ENCODE results near the gene FAM81A. TPM values are rescaled to one million over a fixed set of nuclear protein-coding genes. Genes with fewer than 3 reads are reported as not detected.

FAM81A gene
- total RNA-seq, 6 experiments from 2014 or later = 0.18 TPM; not detected in 5

DNA sequence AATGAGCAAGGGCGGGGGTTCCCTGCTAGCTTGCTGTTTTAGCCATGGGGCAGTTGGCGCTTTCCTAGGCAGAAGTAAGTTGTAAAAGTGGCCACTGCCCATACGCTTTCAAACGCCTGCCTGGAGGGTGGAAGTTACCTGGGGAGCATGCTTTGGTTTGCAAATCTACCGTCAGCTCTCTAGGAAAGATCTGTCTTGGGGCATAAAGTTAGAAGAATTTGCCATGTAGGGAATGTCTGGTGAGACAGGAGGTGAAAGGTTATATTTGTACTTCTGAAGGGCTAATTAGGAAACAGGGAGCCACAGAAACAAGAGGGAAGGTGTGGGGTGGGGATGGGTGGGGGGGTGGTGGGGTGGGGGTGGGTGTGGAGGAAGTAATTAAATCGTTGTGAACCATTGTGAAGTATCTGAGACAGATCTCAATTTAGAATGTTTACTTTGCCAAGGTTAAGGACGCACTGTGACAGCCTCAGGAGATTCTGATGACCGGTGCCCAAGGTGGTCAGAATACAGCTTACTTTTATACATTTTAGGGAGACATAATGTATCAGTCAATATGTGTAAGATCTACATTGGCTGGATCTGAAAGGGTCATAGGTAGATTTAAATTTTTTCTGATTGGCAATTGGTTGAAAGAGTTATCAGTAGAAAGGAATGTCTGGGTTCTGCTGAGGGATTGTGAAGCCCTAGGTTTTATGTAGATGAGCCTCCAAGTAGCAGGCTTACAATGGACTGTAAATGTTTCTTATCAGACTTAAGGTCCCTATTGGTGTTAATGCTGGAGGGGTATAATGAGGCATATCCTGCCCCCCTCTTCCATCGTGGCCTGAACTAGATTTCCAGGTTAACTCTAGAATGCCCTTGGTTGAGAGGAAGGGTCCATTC, 111.6 kb downstream of the FAM81A start:
- intact Hi-C loops (cut with DNase I) = no loop called here
- TF ChIP-seq POLR2A (IDR thresholded peaks at IDR 0.05) = no peak
- TF ChIP-seq CTCF (IDR thresholded peaks at IDR 0.05) = no peak
- no peak overlapping the region for H3K27ac ChIP-seq
- H3K9me3 ChIP-seq = no peaks in the 10 kb centered on the region
- no peaks in the 10 kb centered on the region for H3K36me3 ChIP-seq
- DNase-seq = no peak
- 60% methylated on average over 9 of the region's 9 CpGs for WGBS (ENCODE audit: insufficient coverage, low coverage, low lambda C conversion rate, missing lambda C conversion rate)
- H3K27me3 ChIP-seq = no peaks in the 10 kb centered on the region
- H3K4me1 ChIP-seq = peaks cover 0 to 9% (median 0%) of the 10 kb centered on the region in 4 donors
- no peak for ATAC-seq
- H3K4me3 ChIP-seq = no peak overlapping the region

- ATAC-seq (peak; percentile 51 to 64 (median 58)), DNase-seq (no peak)
- Histone ChIP-seq H3K27ac (no peak overlapping the region), H3K4me1 (peaks cover 0 to 10% (median 0%) of the 10 kb centered on the region in 4 donors), H3K36me3 (no peaks in the 10 kb centered on the region), H3K4me3 (no peak overlapping the region), H3K27me3 (no peaks in the 10 kb centered on the region), H3K9me3 (no peaks in the 10 kb centered on the region)
- WGBS (ENCODE audit: insufficient coverage, low coverage, low lambda C conversion rate, missing lambda C conversion rate) = 9% methylated on average over 1 of the region's 1 CpG
- TF ChIP-seq CTCF (IDR thresholded peaks at IDR 0.05) = no peak
- no peak for TF ChIP-seq POLR2A (IDR thresholded peaks at IDR 0.05)
- intact Hi-C loops (cut with DNase I) = no loop called here
These were observed 112.5 kb downstream of the FAM81A start for GRCh38 chr15:59550530-59550929.

GRCh38 chr15:59550956-59551355, 113.0 kb downstream of the FAM81A start:
- intact Hi-C loops (cut with DNase I) = no loop called here
- H3K36me3 ChIP-seq = no peaks in the 10 kb centered on the region
- H3K27ac ChIP-seq = no peak overlapping the region
- peaks cover 0 to 10% (median 0%) of the 10 kb centered on the region in 4 donors for H3K4me1 ChIP-seq
- no peak for TF ChIP-seq POLR2A (IDR thresholded peaks at IDR 0.05)
- TF ChIP-seq CTCF (IDR thresholded peaks at IDR 0.05) = no peak
- 41% methylated on average over 3 of the region's 3 CpGs for WGBS (ENCODE audit: insufficient coverage, low coverage, low lambda C conversion rate, missing lambda C conversion rate)
- H3K9me3 ChIP-seq = no peaks in the 10 kb centered on the region
- no peak overlapping the region for H3K4me3 ChIP-seq
- ATAC-seq = peak in 2 of 4 donors; percentile 22 to 31
- no peak for DNase-seq
- no peaks in the 10 kb centered on the region for H3K27me3 ChIP-seq

- peak; percentile 68 to 90 (median 86) for ATAC-seq
These were observed 116.1 kb downstream of the FAM81A start for GRCh38 chr15:59553879-59554735.

More at GRCh38 chr15:59553879-59554735, 116.1 kb downstream of the FAM81A start:
- TF ChIP-seq CTCF (IDR thresholded peaks at IDR 0.05) (no peak), POLR2A (IDR thresholded peaks at IDR 0.05) (no peak)
- intact Hi-C loops (cut with DNase I) = no loop called here
- H3K27me3 ChIP-seq = no peaks in the 10 kb centered on the region
- no peak for DNase-seq
- no peaks in the 10 kb centered on the region for H3K36me3 ChIP-seq
- H3K27ac ChIP-seq = no peak overlapping the region
- 55% methylated on average over 10 of the region's 12 CpGs for WGBS (ENCODE audit: insufficient coverage, low coverage, low lambda C conversion rate, missing lambda C conversion rate)
- peaks cover 0 to 10% (median 0%) of the 10 kb centered on the region in 4 donors for H3K4me1 ChIP-seq
- no peaks in the 10 kb centered on the region for H3K9me3 ChIP-seq
- no peak overlapping the region for H3K4me3 ChIP-seq
